Endothelial cell of umbilical vein (primary cell): ENCODE measurements around the gene FBN2. TPM values are rescaled to one million over a fixed set of nuclear protein-coding genes. Genes with fewer than 3 reads are reported as not detected.
A peak's percentile ranks its signal among the peaks of the same experiment; 100 is the strongest.

Experiments
- BruUV-seq: library from RNA; stranded (reverse); fragments of 400-500 nt; replicated peaks from 2 replicates; lab custom pipeline; 2021; lab: Mats Ljungman, UMichigan
- CTCF ChIA-PET: fragments of 300-600, 350-600 bp; sonication (Branson Sonifier 250); formaldehyde crosslinking; loops from one replicate; lab custom pipeline; 2021; ENCODE audit warnings: antibody characterized with exemption, inconsistent platforms; lab: Charles Lee
- POLR2A ChIA-PET: fragments of 300-600, 350-600 bp; sonication (Branson Sonifier 250); formaldehyde crosslinking; loops from one replicate; lab custom pipeline; 2021; ENCODE audit warnings: antibody characterized with exemption, inconsistent platforms; lab: Charles Lee
- DNase-seq: peaks from one replicate; pipeline ENCODE4 v3.0.0-alpha.2; 2011; ENCODE audit warnings: low read depth, low spot score
- FAIRE-seq: peaks from 2 replicates; lab custom pipeline; 2011; peaks lifted over from hg19 to GRCh38; lab: Jason Lieb, UNC
- H2AFZ ChIP-seq: 2 replicates; pipeline ENCODE4 v1.6.0; 2012; ENCODE audit warnings: low read depth, low read length, control low read depth, inconsistent platforms
- H3K27ac ChIP-seq: 2 replicates; pipeline ENCODE4 v1.5.1; 2011; ENCODE audit warnings: low read depth, mild to moderate bottlenecking, control low read depth, low read length, moderate library complexity; ENCODE audit not compliant: insufficient read depth
- H3K27me3 ChIP-seq, 2 experiments: 2 replicates each; pipeline versions ENCODE4 v1.6.0 to v1.6.1; 2011; ENCODE audit warnings: low read length in 2 of 2, mixed read lengths in 1 of 2; ENCODE audit not compliant: control insufficient read depth in 2 of 2, insufficient read depth in 2 of 2
- H3K36me3 ChIP-seq, 2 experiments: 2 replicates in 1 of 2; 3 replicates in 1 of 2; pipeline ENCODE4 v1.5.1; 2011; ENCODE audit warnings: low read length in 2 of 2, mild to moderate bottlenecking in 1 of 2, moderate library complexity in 1 of 2; ENCODE audit not compliant: control insufficient read depth in 2 of 2, insufficient read depth in 2 of 2; ENCODE audit errors: extremely low read depth in 1 of 2
- H3K4me1 ChIP-seq: 3 replicates; pipeline ENCODE4 v1.5.1; 2011; ENCODE audit warnings: mild to moderate bottlenecking, low read length; ENCODE audit not compliant: control insufficient read depth, insufficient read depth; ENCODE audit errors: extremely low read depth
- H3K4me2 ChIP-seq: 2 replicates; pipeline ENCODE4 v1.6.1; 2011; ENCODE audit warnings: low read length, control low read depth, mixed read lengths; ENCODE audit not compliant: insufficient read depth
- H3K4me3 ChIP-seq, 3 experiments: fragments of 200-600 bp in 1 of 3; sonication (generic), shearing (Covaris generic) in 1 of 3; replicated peaks in 1 of 3; 2 replicates each; pipeline ENCODE4 v1.5.1; 2011 to 2016; ENCODE audit warnings: control low read depth in 3 of 3, low read length in 3 of 3, mild to moderate bottlenecking in 2 of 3, inconsistent platforms in 1 of 3, low read depth in 1 of 3, moderate library complexity in 1 of 3; ENCODE audit not compliant: insufficient read depth in 1 of 3
- H3K79me2 ChIP-seq: 2 replicates; pipeline ENCODE4 v1.6.0; 2012; ENCODE audit warnings: low read length, inconsistent platforms; ENCODE audit not compliant: control insufficient read depth, insufficient read depth
- H3K9ac ChIP-seq: replicated peaks from 2 replicates; pipeline ENCODE3; 2011; ENCODE audit warnings: low read length, control low read depth; ENCODE audit not compliant: insufficient read depth; ENCODE audit errors: extremely low read depth
- H3K9me1 ChIP-seq: replicated peaks from 3 replicates; pipeline ENCODE4 v1.6.0; 2011; ENCODE audit warnings: mild to moderate bottlenecking, low read length; ENCODE audit not compliant: control insufficient read depth, insufficient read depth; ENCODE audit errors: extremely low read depth
- H3K9me3 ChIP-seq: replicated peaks from 2 replicates; pipeline ENCODE4 v1.5.1; 2012; ENCODE audit warnings: low read length, inconsistent platforms; ENCODE audit not compliant: control insufficient read depth, insufficient read depth
- H4K20me1 ChIP-seq: replicated peaks from 2 replicates; pipeline ENCODE3; 2011; ENCODE audit warnings: mild to moderate bottlenecking, low read length; ENCODE audit not compliant: control insufficient read depth, insufficient read depth; ENCODE audit errors: extremely low read depth
- CTCF ChIP-seq, 2 donors: IDR thresholded peaks; 1 replicate in 1 of 2; 2 replicates in 1 of 2; pipeline ENCODE4 v1.5.1; 2011; ENCODE audit warnings: low read length in 2 of 2, mild to moderate bottlenecking in 2 of 2, moderate library complexity in 2 of 2, control low read depth in 1 of 2, inconsistent platforms in 1 of 2, low read depth in 1 of 2; ENCODE audit not compliant: insufficient read depth in 1 of 2; ENCODE audit errors: extremely low read depth in 1 of 2
- EZH2 ChIP-seq: IDR thresholded peaks from 2 replicates; pipeline ENCODE4 v1.6.1; 2012; ENCODE audit warnings: borderline replicate concordance, low read depth, mild to moderate bottlenecking, moderate library complexity, low read length, inconsistent platforms; ENCODE audit not compliant: severe bottlenecking
- FOS ChIP-seq: IDR thresholded peaks from 2 replicates; pipeline ENCODE4 v1.6.1; 2011; ENCODE audit warnings: mild to moderate bottlenecking, low read length, moderate library complexity, borderline replicate concordance; ENCODE audit not compliant: insufficient read depth
- GATA2 ChIP-seq: IDR thresholded peaks from 2 replicates; pipeline ENCODE4 v1.7.0; 2011; ENCODE audit warnings: low read depth, mild to moderate bottlenecking, moderate library complexity, mixed read lengths, low read length; ENCODE audit not compliant: insufficient read length, insufficient read depth
- JUN ChIP-seq: IDR thresholded peaks from 2 replicates; pipeline ENCODE4 v1.6.1; 2011; ENCODE audit warnings: borderline replicate concordance, low read depth; ENCODE audit not compliant: insufficient read length, insufficient read depth
- MAX ChIP-seq: IDR thresholded peaks from 2 replicates; pipeline ENCODE4 v1.6.1; 2011; ENCODE audit not compliant: insufficient read depth, insufficient read length
- MYC ChIP-seq: IDR thresholded peaks from one replicate; pipeline ENCODE4 v1.6.1; 2011; ENCODE audit warnings: mild to moderate bottlenecking, low read depth, low read length
- POLR2A ChIP-seq: IDR thresholded peaks from 2 replicates; pipeline ENCODE4 v1.6.1; 2012; ENCODE audit warnings: low read depth, mild to moderate bottlenecking, control low read depth, low read length
- POLR2AphosphoS5 ChIP-seq: IDR thresholded peaks from 2 replicates; pipeline ENCODE4 v1.6.1; 2012; ENCODE audit warnings: low read depth, mild to moderate bottlenecking, control low read depth, low read length, moderate library complexity; ENCODE audit not compliant: insufficient read depth
- dilution Hi-C: fragments of 300-500 bp; cut with MboI; formaldehyde crosslinking; loops from one replicate; pipeline ENCODE4 v1.15.0; 2019; ENCODE audit warnings: low sequenced_read_pairs; ENCODE audit not compliant: extremely low pct_ligation_motif_present
- intact Hi-C: fragments of 100-400 bp; cut with micrococcal nuclease; formaldehyde crosslinking; loops from one replicate; pipeline ENCODE4 v1.10.0; 2022
- polyA plus RNA-seq, 4 experiments: library from polyadenylated mRNA; depleted of rRNA in 3 of 4; stranded (reverse) in 3 of 4; unstranded in 1 of 4; fragments of >200 nt; gene quantifications; 2 replicates each; pipeline versions ENCODE4 v1.2.1 to v1.2.3, GENCODE V29; 2011 to 2012; ENCODE audit warnings: missing spikeins in 1 of 4
- total RNA-seq: library from RNA; stranded (reverse); gene quantifications from 2 replicates; pipeline ENCODE4 v1.2.3, GENCODE V29; 2021

The FBN2 gene
- total and polyA plus RNA-seq, 2 donors (not counting 3 experiments of a cell fraction or from before 2014, with no cell fraction given): 21.8 to 57.4 TPM

- FAIRE-seq: peak; percentile 15
- no peak overlapping the region for H3K27ac ChIP-seq
- ChIA-PET POLR2A (no interaction called here), CTCF (no interaction called here)
- no peaks in the 10 kb centered on the region for H3K27me3 ChIP-seq
- TF ChIP-seq CTCF (IDR thresholded peaks at IDR 0.05; ENCODE audit: extremely low read depth in 1 of 2, insufficient read depth in 1 of 2, low read depth in 1 of 2, low read length in 2 of 2) (no peak), JUN (no peak), GATA2 (no peak), POLR2A (no peak), FOS (no peak), POLR2AphosphoS5 (no peak), EZH2 (no peak), MAX (no peak), MYC (no peak)
- no peak overlapping the region for H3K4me2 ChIP-seq
- no peaks in the 10 kb centered on the region for H3K79me2 ChIP-seq
- H4K20me1 ChIP-seq: no peaks in the 10 kb centered on the region
- no TSS peak for BruUV-seq
- no peak overlapping the region for H3K4me3 ChIP-seq
- no peaks in the 10 kb centered on the region for H3K4me1 ChIP-seq
- intact Hi-C loops: no loop called here
- dilution Hi-C loops: no loop called here
- H2AFZ ChIP-seq: no peak overlapping the region
- H3K9me3 ChIP-seq: no peaks in the 10 kb centered on the region
- H3K9me1 ChIP-seq: no peaks in the 10 kb centered on the region
- H3K9ac ChIP-seq: no peak overlapping the region
- DNase-seq: no peak
- H3K36me3 ChIP-seq: no peaks in the 10 kb centered on the region
Measured at GRCh38 chr5:128477944-128478343, 60.1 kb downstream of the FBN2 start.
